HG03521 (cell line): ENCODE results near the gene SIDT2.
"Not testable (repeated sequence)": the region's sequence is repeated elsewhere in the genome, so short reads cannot be mapped to it uniquely, and the experiment has no call there.

Source experiments
- ATAC-seq: cut with Tn5 transposase; IDR thresholded peaks from one replicate; pipeline ENCODE4 v1.9.1; 2021; ENCODE audit warnings: mild to moderate bottlenecking, moderate library complexity; ENCODE audit not compliant: unreplicated experiment

The SIDT2 gene

DNA sequence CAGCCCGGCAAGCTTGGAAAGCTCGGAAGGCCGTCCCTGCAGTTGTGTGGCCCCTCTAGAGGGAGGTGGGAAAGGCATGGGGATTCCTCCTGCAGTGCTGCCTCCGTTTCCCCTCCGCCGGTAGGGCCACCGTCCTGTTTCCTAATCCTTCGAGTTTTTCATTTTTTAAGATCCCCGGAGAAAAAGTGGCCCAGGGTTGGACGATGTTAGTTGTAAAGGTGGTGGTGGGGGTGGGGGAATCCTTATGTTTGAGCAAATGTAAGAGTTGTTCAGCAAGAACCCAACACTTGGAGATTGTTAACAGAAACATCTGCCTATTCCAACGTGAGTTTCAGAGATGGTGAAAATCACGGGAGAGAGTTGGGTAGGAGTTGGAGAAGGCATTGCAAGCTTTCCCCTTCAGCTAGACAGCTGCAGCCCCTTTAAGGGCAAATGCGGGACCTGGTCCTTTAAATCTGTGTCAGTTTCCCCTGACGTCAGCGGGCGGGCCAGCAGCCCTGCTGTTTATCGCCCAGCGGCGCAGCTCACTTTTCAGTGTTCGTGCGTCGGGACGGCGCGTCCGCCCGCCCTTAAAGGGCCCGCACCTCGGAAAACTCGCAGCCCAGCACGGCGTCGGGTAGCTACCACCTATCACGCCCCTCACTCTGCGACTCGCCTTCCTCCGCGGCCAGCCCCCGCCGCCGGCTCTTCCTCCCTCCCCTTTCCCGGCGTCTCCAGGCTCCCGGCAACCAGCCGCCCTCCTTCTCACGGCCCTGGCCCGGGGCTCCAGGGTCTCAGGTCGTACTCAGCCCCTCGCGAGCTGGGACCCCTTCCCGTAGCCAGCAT lies at the start of gene SIDT2:
TSS of gene SIDT2 (plus strand) at position 534 of the 825 bp plus-strand sequence. CDS start 521 bp downstream, outside the sequence.
- peak; percentile 86 for ATAC-seq

- ATAC-seq: not testable (repeated sequence)
Observed at GRCh38 chr11:117130396-117130795, 48.1 kb upstream of the SIDT2 start.

GRCh38 chr11:117130879-117131278 lies 47.7 kb upstream of the SIDT2 start:
- ATAC-seq: no peak

DNA sequence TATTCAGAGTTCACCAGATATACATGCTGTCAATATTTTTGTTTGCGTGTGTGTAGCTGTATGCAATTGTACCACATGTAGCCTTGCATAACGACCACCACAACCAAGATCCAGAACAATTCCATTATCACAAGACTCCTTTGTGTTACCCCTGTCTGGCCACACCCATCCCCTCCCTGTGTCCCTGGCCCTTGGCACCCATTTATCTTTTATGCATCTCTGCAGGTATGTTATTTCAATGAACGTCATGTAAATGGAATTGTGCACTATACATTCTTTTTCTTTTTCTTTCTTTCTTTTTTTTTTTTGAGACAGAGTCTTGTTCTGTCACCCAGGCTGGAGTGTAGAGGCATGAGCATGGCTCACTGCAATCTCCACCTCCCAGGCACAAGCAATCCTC lies 44.1 kb upstream of the SIDT2 start:
- no peak for ATAC-seq

GRCh38 chr11:117134979-117135378 lies 43.6 kb upstream of the SIDT2 start:
- not testable (repeated sequence) for ATAC-seq

DNA sequence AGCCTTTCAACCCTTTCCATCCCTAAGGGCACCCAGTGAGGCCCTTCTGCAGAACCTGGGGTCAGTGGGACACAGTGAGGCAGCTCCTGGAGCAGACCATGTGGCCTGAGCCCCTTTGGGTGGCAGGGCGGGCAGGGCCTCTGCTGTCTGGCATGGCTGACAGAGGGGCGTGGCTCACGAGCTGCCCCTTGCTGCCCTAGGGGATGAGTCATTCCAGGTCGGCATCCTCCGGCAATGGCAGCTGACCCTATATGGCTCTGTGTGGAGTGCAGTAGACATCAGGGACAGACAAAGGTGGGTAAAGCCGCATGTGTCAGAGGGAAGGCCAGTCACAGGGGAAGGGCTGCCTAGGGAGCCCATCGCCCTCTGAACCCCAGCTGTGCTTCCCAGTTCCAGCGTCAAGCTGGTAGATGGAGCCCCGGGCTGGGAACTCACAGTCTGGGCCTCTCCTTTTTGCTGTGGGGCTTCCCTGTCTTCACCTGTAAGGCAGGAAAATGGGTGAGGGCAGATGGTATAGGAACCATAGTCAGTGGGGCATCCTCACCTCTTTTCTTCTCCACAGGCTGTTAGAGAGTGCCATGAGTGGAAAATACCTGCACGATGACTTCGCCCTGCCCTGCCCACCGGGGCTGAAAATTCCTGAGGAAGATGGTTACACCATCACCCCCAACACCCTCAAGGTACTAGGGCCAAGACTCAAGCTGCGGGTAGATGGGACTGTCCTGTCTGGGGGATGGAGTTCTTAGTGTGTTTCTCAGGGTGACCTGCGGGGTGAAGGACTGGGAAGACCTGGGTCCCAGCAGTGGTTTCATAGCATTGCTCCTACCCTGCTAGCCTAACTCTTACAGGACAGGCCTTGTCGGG lies 41.1 kb upstream of the SIDT2 start:
- not testable (repeated sequence) for ATAC-seq

GRCh38 chr11:117143390-117143789 lies 35.2 kb upstream of the SIDT2 start:
- no peak for ATAC-seq

DNA sequence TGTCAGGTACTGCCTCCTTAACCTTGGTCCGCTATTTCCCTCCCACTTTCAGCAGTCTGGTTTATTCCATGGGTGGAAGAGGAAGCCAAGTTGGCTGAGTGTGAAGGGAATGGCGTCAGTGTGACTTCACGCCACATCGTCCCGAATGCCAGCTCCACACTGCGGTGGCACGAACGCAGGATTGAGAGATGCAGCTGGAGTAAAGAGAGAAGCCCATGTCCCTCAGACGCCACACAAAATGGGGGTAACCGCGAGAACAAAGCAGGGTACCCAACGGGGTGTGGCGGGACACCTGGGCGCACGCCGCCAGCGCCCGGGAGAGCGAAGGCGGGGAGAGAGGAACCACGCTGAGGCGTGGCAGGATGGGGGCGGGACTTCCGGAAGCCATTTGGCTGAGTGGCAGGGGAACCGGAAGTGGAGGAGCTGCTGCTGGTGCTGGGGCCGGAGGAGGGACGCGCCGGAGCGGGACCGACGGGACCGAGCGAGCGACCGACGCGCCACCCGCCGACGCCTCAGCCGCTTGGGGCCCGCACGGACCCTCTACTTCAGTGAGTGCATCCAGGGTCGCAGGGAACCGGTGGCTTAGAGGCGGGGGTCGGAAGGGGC lies 34.6 kb upstream of the SIDT2 start, which contains the start of gene PAFAH1B2:
TSS of gene PAFAH1B2 (plus strand) at position 417 of the 606 bp plus-strand sequence. CDS start 8,161 bp downstream, outside the sequence.
- peak; percentile 95 for ATAC-seq

GRCh38 chr11:117144477-117145392 lies 33.8 kb upstream of the SIDT2 start:
- peak; percentile 34 for ATAC-seq

GRCh38 chr11:117145393-117145761 lies 33.2 kb upstream of the SIDT2 start:
- no peak for ATAC-seq

DNA sequence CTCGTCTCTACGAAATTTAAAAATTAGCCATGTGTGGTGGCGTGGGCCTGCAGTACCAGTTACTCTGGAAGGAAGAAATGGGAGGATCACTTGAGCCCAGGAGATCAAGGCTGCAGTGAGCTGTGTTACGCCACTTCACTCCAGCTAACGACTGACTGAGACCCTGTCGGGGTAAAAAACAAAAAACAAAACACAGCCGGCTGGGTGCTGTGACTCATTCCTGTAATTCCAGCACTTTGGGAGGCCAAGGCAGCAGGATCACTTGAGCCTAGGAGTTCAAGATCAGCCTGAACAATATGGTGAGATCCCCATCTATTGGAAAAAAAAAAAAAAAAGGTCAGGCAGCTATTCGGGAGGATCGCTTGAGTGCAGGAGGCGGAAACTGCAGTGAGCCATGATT lies 32.0 kb upstream of the SIDT2 start:
- ATAC-seq: no peak

DNA sequence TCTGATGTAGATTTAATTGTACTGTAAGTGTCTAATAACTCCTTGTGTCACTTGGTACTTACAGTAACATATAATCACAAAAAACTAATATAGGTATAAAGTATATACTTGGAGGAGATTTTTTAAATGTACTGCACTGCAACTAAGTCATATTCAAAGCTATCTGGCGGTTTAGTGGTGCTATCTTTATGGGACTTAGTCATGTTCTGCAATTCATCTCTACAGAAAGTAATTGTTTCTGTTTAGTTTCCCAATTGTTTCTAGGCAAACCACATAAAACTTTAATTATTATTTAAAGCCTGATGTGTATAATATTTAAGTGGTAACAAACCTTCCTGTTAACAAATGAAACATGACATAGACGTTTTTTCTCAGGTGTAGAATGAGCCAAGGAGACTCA lies 26.5 kb upstream of the SIDT2 start:
- ATAC-seq: no peak

GRCh38 chr11:117154468-117154867 lies 24.1 kb upstream of the SIDT2 start:
- no peak for ATAC-seq

DNA sequence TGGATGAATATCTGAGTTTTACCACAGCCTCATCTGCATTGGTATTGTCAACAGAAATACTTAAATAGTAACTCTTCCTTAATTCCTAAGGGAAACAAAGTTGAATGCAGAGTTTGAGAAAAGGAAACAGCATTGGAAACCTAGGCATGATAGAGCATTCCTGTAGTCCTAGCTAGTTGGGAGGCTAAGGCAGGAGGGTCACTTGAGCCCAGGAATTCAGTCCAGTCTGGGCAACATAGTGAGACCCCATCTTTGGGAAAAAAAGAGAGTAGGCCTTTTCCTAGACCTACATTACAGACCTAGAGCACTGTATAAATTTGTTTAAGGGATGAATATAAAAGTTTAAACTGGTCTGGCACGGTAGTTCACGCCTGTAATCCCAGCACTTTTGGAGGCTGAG lies 21.0 kb upstream of the SIDT2 start:
- no peak for ATAC-seq

GRCh38 chr11:117159892-117160291 lies 18.7 kb upstream of the SIDT2 start:
- ATAC-seq: no peak

GRCh38 chr11:117160826-117161225 lies 17.7 kb upstream of the SIDT2 start:
- no peak for ATAC-seq

DNA sequence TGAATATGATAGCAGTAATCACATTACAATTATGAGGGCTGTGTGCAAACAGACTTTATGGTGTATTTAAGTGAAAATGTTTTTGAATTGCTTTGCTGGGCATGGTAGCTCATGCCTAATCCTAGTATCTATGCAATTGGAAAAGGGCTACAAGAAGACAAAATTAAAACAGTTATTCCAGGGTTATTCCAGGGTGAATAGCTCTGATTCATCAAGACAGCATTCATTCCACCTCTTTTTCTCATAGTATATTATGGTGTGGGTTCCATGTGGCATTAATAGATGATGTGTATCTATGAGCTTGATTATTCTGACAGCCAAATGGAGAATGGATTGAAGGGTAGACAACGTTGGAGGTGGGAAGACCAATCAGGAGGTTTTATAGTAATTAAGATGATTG lies 12.1 kb upstream of the SIDT2 start:
- no peak for ATAC-seq

- no peak for ATAC-seq
Observed at GRCh38 chr11:117169736-117170135, 8.8 kb upstream of the SIDT2 start.

- ATAC-seq: no peak
Observed at GRCh38 chr11:117170210-117170609, 8.3 kb upstream of the SIDT2 start.

DNA sequence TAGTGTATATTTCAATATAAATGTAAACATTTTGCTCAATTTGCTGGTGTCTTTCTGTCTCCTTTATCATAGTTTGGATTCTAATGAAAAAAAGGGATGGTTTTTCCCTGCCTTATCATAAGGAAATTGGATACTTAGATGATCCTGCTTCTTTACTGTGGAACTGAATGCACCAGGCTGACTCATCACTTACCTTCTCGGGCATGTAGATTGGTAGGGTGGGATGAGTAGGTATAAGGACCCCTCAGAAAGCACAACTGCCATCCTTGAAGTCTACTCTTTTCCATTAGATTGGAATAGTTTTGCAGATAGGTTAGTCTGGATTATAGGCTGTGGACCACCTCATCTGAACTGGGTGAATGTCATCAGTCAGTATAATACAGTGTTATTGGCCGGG lies 7.5 kb upstream of the SIDT2 start:
- no peak for ATAC-seq
